VCaP (cell line): ENCODE measurements around the gene TTC33.

Source experiments
- H3K27ac ChIP-seq: fragments of 450-650 bp; 2 replicates; pipeline ENCODE4 v1.5.1; 2017
- CTCF ChIP-seq: fragments of 450-650 bp; conservative IDR thresholded peaks from 2 replicates; pipeline ENCODE4 v1.5.1; 2017; ENCODE audit warnings: mild to moderate bottlenecking, moderate library complexity

The TTC33 gene

GRCh38 chr5:40552981-40553380 is 202.8 kb downstream of the TTC33 start:
- H3K27ac ChIP-seq = no peak overlapping the region

GRCh38 chr5:40551496-40552491 is 204.0 kb downstream of the TTC33 start:
- H3K27ac ChIP-seq = no peak overlapping the region

More at GRCh38 chr5:40552981-40553380, 202.8 kb downstream of the TTC33 start:
- TF ChIP-seq CTCF = no peak

GRCh38 chr5:40550481-40550880 is 205.3 kb downstream of the TTC33 start:
- no peak overlapping the region for H3K27ac ChIP-seq
- TF ChIP-seq CTCF = no peak

More at GRCh38 chr5:40551496-40552491, 204.0 kb downstream of the TTC33 start:
- TF ChIP-seq CTCF = no peak

GRCh38 chr5:40549616-40550015 is 206.1 kb downstream of the TTC33 start:
- no peak for TF ChIP-seq CTCF
- H3K27ac ChIP-seq = no peak overlapping the region

GRCh38 chr5:40547994-40548575 is 207.7 kb downstream of the TTC33 start:
- no peak for TF ChIP-seq CTCF

GRCh38 chr5:40547557-40547956 is 208.2 kb downstream of the TTC33 start:
- TF ChIP-seq CTCF = no peak
- H3K27ac ChIP-seq = no peak overlapping the region

More at GRCh38 chr5:40547994-40548575, 207.7 kb downstream of the TTC33 start:
- peak overlapping the region; percentile 31; the same call in 1 of the 2 replicates for H3K27ac ChIP-seq

- no peak overlapping the region for H3K27ac ChIP-seq
- TF ChIP-seq CTCF = no peak
These were observed 215.5 kb downstream of the TTC33 start for GRCh38 chr5:40540301-40540700.
